ENCODE results near the gene FCGBP. TPM values are rescaled to one million over a fixed set of nuclear protein-coding genes. Genes with fewer than 3 reads are reported as not detected.

FCGBP gene
- polyA plus RNA-seq, 2 of the 4 experiments (the other 2 are of a cell fraction), result 0.74 to 1.4 TPM

DNA sequence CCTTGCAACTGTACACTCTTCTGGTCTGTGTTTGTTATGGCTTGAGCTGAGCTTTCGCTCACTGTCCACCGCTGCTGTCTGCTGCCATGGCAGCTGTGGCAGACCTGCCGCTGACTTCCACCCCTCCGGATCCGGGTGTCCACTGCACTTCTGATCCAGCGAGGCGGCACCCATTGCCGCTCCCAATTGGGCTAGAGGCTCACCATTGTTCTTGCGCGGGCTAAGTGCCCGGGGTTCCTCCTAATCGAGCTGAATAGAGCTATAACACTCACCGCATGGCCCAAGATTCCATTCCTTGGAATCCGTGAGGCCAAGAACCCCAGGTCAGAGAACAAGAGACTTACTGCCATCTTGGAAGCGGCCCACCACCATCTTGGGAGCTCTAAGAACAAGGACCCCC lies 34.4 kb upstream of the FCGBP start:
- POLR2A ChIA-PET, result no interaction called here
- Histone ChIP-seq H3K27ac (peak overlapping the region in 1 of 2 experiments; percentile 91; a peak in 4 of 6 replicates), H3K4me1 (peaks cover 18% of the 10 kb centered on the region), H3K9me3 (no peaks in the 10 kb centered on the region), H3K4me3 (no peak overlapping the region), H3K4me2 (no peak overlapping the region)
- ATAC-seq (no peak), FAIRE-seq (no peak), DNase-seq (ENCODE audit: low read depth in 1 of 2, low spot score in 1 of 2) (no peak)
- CTCF ChIA-PET, result interaction anchor here (0.8 to 7.7 kb wide), 17 partner anchors 12 to 295 kb away, joined by 3 to 137 read pairs (median 22); partner anchors contain the start of genes FBL, FCGBP and ZNF546
- 97% methylated on average over 15 of the region's 15 CpGs for WGBS (ENCODE audit: missing lambda C conversion rate)
- no peak for TF ChIP-seq EP300 (IDR thresholded peaks at IDR 0.05)
- TF ChIP-seq NFE2L2 (conservative IDR thresholded peaks at IDR 0.05; ENCODE audit: low read length), result no peak
- TF ChIP-seq FOXS1 (CRISPR knock-in tag; IDR thresholded peaks at IDR 0.05), result no peak
- TF ChIP-seq HEYL (CRISPR knock-in tag; IDR thresholded peaks at IDR 0.05), result no peak
- no peak for TF ChIP-seq KDM1A (IDR thresholded peaks at IDR 0.05; ENCODE audit: low read depth)
- TF ChIP-seq CHD2 (IDR thresholded peaks at IDR 0.05; ENCODE audit: low read length, partially characterized antibody), result no peak
- no peak for TF ChIP-seq NPAS2 (CRISPR knock-in tag; IDR thresholded peaks at IDR 0.05; ENCODE audit: borderline replicate concordance)
- no peak for TF ChIP-seq EHMT2 (IDR thresholded peaks at IDR 0.05; ENCODE audit: low read depth)
- no peak for TF ChIP-seq RNF2 (IDR thresholded peaks at IDR 0.05; ENCODE audit: borderline replicate concordance, low read depth)
- TF ChIP-seq ZNF302 (CRISPR knock-in tag; IDR thresholded peaks at IDR 0.05), result no peak
- TF ChIP-seq JUNB (IDR thresholded peaks at IDR 0.05), result no peak
- TF ChIP-seq E2F6 (IDR thresholded peaks at IDR 0.05; ENCODE audit: borderline replicate concordance, low read depth), result no peak

- FAIRE-seq, result no peak
- ChIA-PET CTCF (interaction anchor here (0.9 to 7.7 kb wide), 6 partner anchors 13 to 176 kb away, joined by 3 to 137 read pairs (median 36); partner anchors contain the start of gene FBL), POLR2A (no interaction called here)
- WGBS (ENCODE audit: missing lambda C conversion rate), result 86% methylated on average over 9 of the region's 9 CpGs
- Histone ChIP-seq H3K9me3 (no peaks in the 10 kb centered on the region), H3K4me1 (peaks cover 18% of the 10 kb centered on the region), H3K4me2 (no peak overlapping the region), H3K27ac (0 out of 6 replicates have a peak overlapping the region, but pooled peaks of 1 of the 2 experiments have one; percentile 15), H3K4me3 (no peak overlapping the region)
- DNase-seq (ENCODE audit: low read depth in 1 of 2, low spot score in 1 of 2), result no peak
- TF ChIP-seq RFX5 (IDR thresholded peaks at IDR 0.05) (no peak), EHF (CRISPR knock-in tag; IDR thresholded peaks at IDR 0.05) (no peak), TP53 (CRISPR knock-in tag; IDR thresholded peaks at IDR 0.05) (no peak), E2F6 (IDR thresholded peaks at IDR 0.05; ENCODE audit: borderline replicate concordance, low read depth) (no peak), GATA3 (IDR thresholded peaks at IDR 0.05; ENCODE audit: borderline replicate concordance) (no peak), RCOR1 (IDR thresholded peaks at IDR 0.05; ENCODE audit: low read depth, low read length) (no peak), RARB (CRISPR knock-in tag; IDR thresholded peaks at IDR 0.05) (no peak), MAZ (IDR thresholded peaks at IDR 0.05; ENCODE audit: borderline replicate concordance, low read depth, low read length) (no peak), EP300 (IDR thresholded peaks at IDR 0.05) (no peak), HOXB5 (CRISPR knock-in tag; IDR thresholded peaks at IDR 0.05) (no peak), ATOH8 (CRISPR knock-in tag; IDR thresholded peaks at IDR 0.05; ENCODE audit: low read depth) (no peak), POLR2A (IDR thresholded peaks at IDR 0.05; ENCODE audit: low read length) (no peak), PBX3 (IDR thresholded peaks at IDR 0.05) (no peak), ZFP36 (IDR thresholded peaks at IDR 0.05; ENCODE audit: borderline replicate concordance, partially characterized antibody) (no peak), CTCF (IDR thresholded peaks at IDR 0.05) (no peak)
- TF ChIP-seq, protein P1, sequence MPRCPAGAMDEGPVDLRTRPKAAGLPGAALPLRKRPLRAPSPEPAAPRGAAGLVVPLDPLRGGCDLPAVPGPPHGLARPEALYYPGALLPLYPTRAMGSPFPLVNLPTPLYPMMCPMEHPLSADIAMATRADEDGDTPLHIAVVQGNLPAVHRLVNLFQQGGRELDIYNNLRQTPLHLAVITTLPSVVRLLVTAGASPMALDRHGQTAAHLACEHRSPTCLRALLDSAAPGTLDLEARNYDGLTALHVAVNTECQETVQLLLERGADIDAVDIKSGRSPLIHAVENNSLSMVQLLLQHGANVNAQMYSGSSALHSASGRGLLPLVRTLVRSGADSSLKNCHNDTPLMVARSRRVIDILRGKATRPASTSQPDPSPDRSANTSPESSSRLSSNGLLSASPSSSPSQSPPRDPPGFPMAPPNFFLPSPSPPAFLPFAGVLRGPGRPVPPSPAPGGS (IDR thresholded peaks at IDR 0.05), result no peak
- ATAC-seq, result no peak
Measured at GRCh38 chr19:39967561-39967960, 33.1 kb upstream of the FCGBP start.
